SK-N-MC (cell line): Measurements from ENCODE around the gene GPR39.

Source experiments
- EZH2 ChIP-seq: fragments of 200-600 bp; sonication (generic); IDR thresholded peaks from one replicate; pipeline ENCODE4 v1.6.1; 2017; ENCODE audit warnings: antibody characterized with exemption
- FOXP2 ChIP-seq: optimal IDR thresholded peaks from 2 replicates; pipeline ENCODE3; 2011; ENCODE audit warnings: mild to moderate bottlenecking, moderate library complexity; ENCODE audit not compliant: insufficient read depth; ENCODE audit errors: extremely low read length, control extremely low read depth
- POLR2AphosphoS5 ChIP-seq: IDR thresholded peaks from 2 replicates; pipeline ENCODE4 v1.6.1; 2012; ENCODE audit warnings: mild to moderate bottlenecking, low read depth, low read length, borderline replicate concordance

DNA sequence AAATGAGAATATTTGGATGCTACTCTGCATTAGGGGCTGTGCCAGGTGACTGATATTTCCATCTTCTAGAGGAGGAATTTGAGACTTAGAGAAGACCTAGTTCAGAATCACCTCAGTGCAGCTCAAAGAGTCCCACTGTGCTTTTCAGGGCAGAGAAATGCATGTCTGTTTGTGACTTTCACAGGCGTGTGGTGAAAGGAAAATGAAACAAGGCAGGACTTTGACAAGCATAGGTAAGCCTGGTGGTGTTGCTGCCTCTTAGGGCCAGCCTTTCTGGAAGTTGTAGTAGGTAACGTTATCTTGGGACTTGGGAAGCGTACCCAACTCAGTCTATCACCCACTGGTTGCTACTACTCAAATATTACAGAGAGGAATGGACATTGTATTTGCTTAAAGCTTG lies 2.6 kb downstream of the GPR39 start:
- no peak for TF ChIP-seq POLR2AphosphoS5
- no peak for TF ChIP-seq EZH2
- TF ChIP-seq FOXP2: no peak
